Endometrial microvascular endothelial cells (primary cell): ENCODE results near the gene CISD1. TPM values are rescaled to one million over a fixed set of nuclear protein-coding genes. Genes with fewer than 3 reads are reported as not detected.

Experiments used
- in situ Hi-C: cut with HindIII; loops from 2 replicates; pipeline ENCODE4 v1.10.0; 2017; ENCODE audit warnings: low sequenced_read_pairs, low pct_unique_long_range_greater_than_20kb; ENCODE audit errors: inconsistent ontology term
- total RNA-seq: library from RNA; depleted of rRNA; stranded (reverse); fragments of >200 nt; gene quantifications from one replicate; pipeline ENCODE4 v1.2.3, GENCODE V29; 2015; ENCODE audit errors: inconsistent ontology term

CISD1 gene
- total RNA-seq, 1 donor from 2014 or later, result 34.2 TPM

GRCh38 chr10:58300676-58301075, 31.7 kb downstream of the CISD1 start:
- in situ Hi-C loops, result no loop called here

GRCh38 chr10:58302254-58302653, 33.3 kb downstream of the CISD1 start:
- in situ Hi-C loops, result no loop called here

- in situ Hi-C loops, result no loop called here
Measured at GRCh38 chr10:58304099-58304633, 35.2 kb downstream of the CISD1 start.

DNA sequence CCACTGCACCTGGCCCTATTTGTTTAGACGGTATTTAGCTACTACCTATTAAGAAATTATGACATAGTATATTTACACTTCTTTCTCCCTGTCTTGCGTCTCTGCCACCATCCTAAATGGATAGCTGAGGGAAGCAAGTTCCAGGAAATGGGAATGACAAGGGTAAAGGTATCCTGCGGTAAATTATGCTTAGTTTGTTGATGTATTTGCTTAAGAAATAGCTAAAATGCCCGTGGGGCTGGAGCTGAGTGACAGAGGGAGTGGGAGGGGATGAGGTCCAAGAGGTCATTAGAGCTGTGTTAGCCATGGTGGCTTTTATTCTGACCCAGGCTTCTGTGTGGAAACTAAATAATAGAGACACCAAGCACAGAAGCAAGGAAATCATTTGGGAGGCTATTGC, 36.9 kb downstream of the CISD1 start:
- in situ Hi-C loops, result no loop called here

DNA sequence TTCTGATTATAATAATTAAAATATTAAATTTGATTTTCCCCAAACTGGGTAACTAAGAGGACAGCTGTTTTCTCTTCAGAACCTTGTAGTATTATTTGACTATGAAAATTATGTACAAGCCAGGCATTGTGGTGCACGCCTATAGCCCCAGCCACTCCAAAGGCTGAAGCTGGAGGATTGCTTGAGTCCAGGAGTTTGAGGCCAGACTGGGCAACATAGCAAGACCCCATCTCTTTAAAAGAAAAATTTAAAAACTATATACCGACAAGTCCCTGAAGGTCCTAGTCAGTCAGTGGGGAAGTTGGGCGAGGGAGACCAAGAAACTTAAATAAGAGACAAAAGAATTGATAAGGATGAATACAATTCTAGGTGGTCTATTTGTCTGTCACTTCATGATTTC, 38.7 kb downstream of the CISD1 start:
- in situ Hi-C loops, result no loop called here

GRCh38 chr10:58311026-58311425, 42.1 kb downstream of the CISD1 start:
- in situ Hi-C loops, result no loop called here

DNA sequence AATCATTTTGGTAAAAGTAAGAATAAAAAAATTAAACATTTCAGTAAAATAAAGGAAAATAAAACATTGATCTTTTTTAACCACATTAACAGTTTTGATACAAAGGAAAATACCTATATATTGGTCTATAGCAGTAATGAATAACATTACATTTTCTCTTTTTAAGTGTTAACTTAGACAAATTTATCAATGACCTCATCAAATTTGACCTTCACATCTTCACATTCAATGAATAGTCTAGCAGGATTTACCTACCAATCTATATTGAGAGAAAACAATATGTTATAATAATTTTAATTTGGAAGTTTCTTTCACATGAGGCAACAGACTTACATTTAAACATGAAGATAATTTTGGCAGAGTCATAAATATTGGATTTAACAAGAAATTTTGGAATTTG, 47.9 kb downstream of the CISD1 start:
- in situ Hi-C loops, result no loop called here

- in situ Hi-C loops, result no loop called here
Measured at GRCh38 chr10:58318346-58318745, 49.4 kb downstream of the CISD1 start.

DNA sequence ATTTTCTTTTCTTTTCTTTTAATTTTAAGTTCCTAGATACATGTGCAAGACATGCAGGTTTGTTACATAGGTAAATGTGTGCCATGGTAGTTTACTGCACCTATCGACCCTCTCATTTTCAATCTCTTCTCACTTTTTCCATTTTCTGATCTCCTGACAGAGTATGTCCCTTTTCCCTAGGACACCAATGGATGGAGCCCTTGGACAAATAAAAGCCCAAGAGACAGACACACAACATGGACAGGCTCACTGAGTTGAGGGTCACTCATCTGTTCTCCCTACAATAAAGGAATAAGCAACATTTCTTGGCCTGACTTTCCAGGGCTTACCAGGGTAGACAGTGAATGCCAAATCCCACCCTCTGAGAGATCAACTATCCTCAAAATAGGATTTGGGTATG, 50.6 kb downstream of the CISD1 start:
- in situ Hi-C loops, result no loop called here

DNA sequence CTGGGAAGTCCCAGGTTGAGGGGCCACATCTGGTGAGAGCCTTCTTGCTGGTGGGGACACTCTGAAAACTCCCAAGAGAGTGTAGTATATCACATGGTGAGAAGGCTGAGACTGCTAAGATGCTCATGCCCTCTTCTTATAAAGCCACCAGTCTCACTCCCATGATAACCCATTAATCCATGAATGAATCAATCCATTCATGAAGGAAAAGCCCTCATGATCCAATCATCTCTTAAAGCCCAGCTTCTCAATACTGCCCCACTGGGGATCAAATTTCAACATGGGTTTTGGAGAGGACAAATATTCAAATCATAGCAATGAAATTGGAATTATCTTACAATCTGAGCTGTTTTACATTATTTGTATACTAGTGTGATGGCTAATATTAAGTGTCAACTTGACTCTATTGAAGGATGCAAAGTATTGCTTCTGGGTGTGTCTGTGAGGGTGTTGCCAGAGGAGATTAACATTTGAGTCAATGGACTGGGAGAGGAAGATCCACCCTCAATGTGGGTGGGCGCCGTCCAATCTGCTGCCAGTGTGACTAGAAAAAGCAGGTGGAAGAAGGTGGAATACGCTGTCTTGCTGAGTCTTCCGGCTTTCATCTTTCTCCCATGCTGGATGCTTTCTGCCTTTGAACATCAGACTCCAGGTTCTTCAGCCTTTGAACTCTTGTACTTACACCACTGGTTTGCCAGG, 51.5 kb downstream of the CISD1 start:
- in situ Hi-C loops, result no loop called here

- in situ Hi-C loops, result no loop called here
Measured at GRCh38 chr10:58322072-58322834, 53.3 kb downstream of the CISD1 start.

DNA sequence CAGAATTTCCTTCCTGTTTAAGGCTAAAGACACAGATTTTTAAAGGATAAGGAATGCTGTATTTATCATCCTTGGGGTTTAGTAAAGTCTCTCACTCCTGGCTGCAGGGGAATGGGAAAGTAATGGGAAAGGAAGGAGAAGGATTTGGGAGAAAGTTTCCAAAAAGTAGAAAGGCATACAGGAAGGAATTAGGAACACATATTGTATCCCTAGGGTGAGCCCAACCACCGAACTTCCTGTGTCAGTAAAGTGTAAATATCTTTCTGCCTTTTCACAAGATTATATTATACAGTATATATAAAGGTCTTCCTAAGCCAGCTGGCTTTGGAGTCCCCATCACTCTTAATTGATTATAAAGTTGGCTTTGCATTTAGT, 53.9 kb downstream of the CISD1 start:
- in situ Hi-C loops, result no loop called here

GRCh38 chr10:58326967-58327381, 58.0 kb downstream of the CISD1 start:
- in situ Hi-C loops, result no loop called here

- in situ Hi-C loops, result no loop called here
Measured at GRCh38 chr10:58328233-58328632, 59.3 kb downstream of the CISD1 start.

GRCh38 chr10:58330431-58330830, 61.5 kb downstream of the CISD1 start:
- in situ Hi-C loops, result no loop called here

DNA sequence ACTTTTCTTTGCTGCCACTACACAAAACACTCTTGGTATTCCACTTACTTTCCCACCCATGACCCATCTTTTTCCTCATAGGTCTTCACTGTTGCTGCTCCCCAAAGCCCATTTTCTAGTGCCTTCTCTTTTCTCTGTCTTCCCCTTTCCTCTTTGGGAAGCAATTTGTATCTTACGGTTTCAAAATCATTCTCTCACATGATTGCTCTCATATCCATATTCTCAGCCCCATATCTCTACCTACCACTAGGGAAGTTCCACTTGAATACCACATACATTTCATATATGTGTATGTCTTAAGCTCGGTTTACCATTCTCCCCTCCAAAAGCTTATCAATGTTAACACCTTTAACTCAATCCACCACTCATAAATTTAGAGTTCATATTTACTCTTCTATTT, 62.7 kb downstream of the CISD1 start:
- in situ Hi-C loops, result no loop called here

DNA sequence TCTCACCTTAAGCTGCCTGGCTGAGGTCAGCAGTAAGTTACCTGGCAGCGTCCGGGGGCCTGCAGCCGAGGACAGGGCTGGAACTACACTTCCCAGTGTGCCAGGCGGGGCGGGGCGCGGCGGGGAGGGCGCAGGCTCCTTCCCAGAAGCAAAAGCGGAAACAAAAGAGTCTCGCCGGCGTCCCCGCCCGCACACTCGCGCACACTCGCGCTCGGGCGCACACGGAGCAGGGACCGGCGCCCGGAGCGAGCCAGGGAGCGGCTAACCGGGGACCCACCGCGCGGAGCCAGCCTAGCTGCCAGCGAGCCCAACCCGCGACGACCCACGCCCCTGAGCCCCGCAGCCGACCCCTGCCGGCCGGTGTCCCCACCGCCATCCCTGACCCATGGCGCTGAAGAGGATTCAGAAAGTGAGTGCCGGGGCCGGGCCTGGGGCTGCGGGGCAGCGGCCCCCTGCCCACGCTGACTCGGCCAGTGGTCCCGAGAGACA, 65.9 kb downstream of the CISD1 start, which contains the start of gene UBE2D1:
Gene UBE2D1 (plus strand): TSS at position 190 of the 489 bp plus-strand sequence. CDS start 196 bp downstream, at position 386.
- in situ Hi-C loops, result no loop called here

GRCh38 chr10:58335306-58336005, 66.5 kb downstream of the CISD1 start:
- in situ Hi-C loops, result no loop called here

- in situ Hi-C loops, result no loop called here
Measured at GRCh38 chr10:58336242-58336641, 67.3 kb downstream of the CISD1 start.
